K562 (cell line): Measurements from ENCODE around the gene PCCA. TPM values are rescaled to one million over a fixed set of nuclear protein-coding genes. Genes with fewer than 3 reads are reported as not detected.

Experiments used
- ATAC-seq: fragments of 200-7000 bp; cut with Tn5 transposase; 3 replicates; pipeline ENCODE4 v1.9.1; 2020; ENCODE audit warnings: moderate library complexity
- BruUV-seq: library from RNA; stranded (reverse); fragments of 400-500 nt; replicated peaks from 2 replicates; lab custom pipeline; 2021; lab: Mats Ljungman, UMichigan
- CTCF ChIA-PET: fragments of 300-600 bp; formaldehyde crosslinking; extraction: SDS; loops from one replicate; lab custom pipeline; 2021; ENCODE audit warnings: low intra/inter-chr PET ratio; lab: Yijun Ruan, JAX
- POLR2A ChIA-PET: fragments of 300-600, 350-650 bp; sonication (Branson Sonifier 250); formaldehyde crosslinking; extraction: SDS; loops from one replicate; lab custom pipeline; 2021; ENCODE audit warnings: antibody characterized with exemption, inconsistent platforms; lab: Yijun Ruan, JAX
- DNase-seq, 4 experiments: peaks; one replicate each; pipeline versions ENCODE4 v3.0.0 to v3.0.0-alpha.2; 2011 to 2018; ENCODE audit warnings: low spot score in 3 of 4, mixed read lengths in 3 of 4; ENCODE audit errors: extremely low read depth in 1 of 4
- FAIRE-seq: peaks from 2 replicates; lab custom pipeline; 2011; peaks lifted over from hg19 to GRCh38; lab: Jason Lieb, UNC
- H2AFZ ChIP-seq: 2 replicates; pipeline ENCODE4 v1.6.0; 2011; ENCODE audit warnings: low read depth, low read length, control low read depth, inconsistent platforms
- H3K27ac ChIP-seq: fragments of 200-600 bp; 3 replicates; pipeline ENCODE4 v1.8.0; 2011; ENCODE audit warnings: low read depth, mild to moderate bottlenecking, control low read depth, inconsistent platforms, low read length, moderate library complexity, mixed read lengths; ENCODE audit errors: extremely low read depth
- H3K27me3 ChIP-seq, 2 experiments: fragments of 300-600 bp in 1 of 2; 2 replicates in 1 of 2; 3 replicates in 1 of 2; pipeline versions ENCODE4 v1.6.0 to v1.8.0; 2011; ENCODE audit warnings: inconsistent platforms in 2 of 2, low read length in 2 of 2, mild to moderate bottlenecking in 1 of 2, mixed read lengths in 1 of 2, moderate library complexity in 1 of 2; ENCODE audit not compliant: control insufficient read depth in 2 of 2, insufficient read depth in 2 of 2
- H3K36me3 ChIP-seq: fragments of 300-600 bp; 3 replicates; pipeline ENCODE4 v1.8.0; 2011; ENCODE audit warnings: mild to moderate bottlenecking, low read length, inconsistent platforms; ENCODE audit not compliant: control insufficient read depth, insufficient read depth
- H3K4me1 ChIP-seq, 2 experiments: fragments of 200-600 bp in 1 of 2; replicated peaks in 1 of 2; 2 replicates in 1 of 2; 3 replicates in 1 of 2; pipeline versions ENCODE4 v1.5.1 to v1.8.0; 2011; ENCODE audit warnings: inconsistent platforms in 2 of 2, low read length in 2 of 2, mild to moderate bottlenecking in 1 of 2, mixed read lengths in 1 of 2, moderate library complexity in 1 of 2; ENCODE audit not compliant: control insufficient read depth in 2 of 2, insufficient read depth in 2 of 2
- H3K4me2 ChIP-seq: 2 replicates; pipeline ENCODE4 v1.6.1; 2011; ENCODE audit warnings: low read length, control low read depth, inconsistent platforms, mixed read lengths; ENCODE audit not compliant: insufficient read depth
- H3K4me3 ChIP-seq: fragments of 200-600 bp; sonication (generic), shearing (Covaris generic); 2 replicates; pipeline ENCODE4 v1.5.1; 2016; ENCODE audit warnings: control low read depth, inconsistent platforms
- H3K79me2 ChIP-seq: fragments of 200-600 bp; 3 replicates; pipeline ENCODE4 v1.8.0; 2011; ENCODE audit warnings: low read length, inconsistent platforms; ENCODE audit not compliant: control insufficient read depth, insufficient read depth
- H3K9ac ChIP-seq, 2 experiments: 2 replicates each; pipeline versions ENCODE4 v1.6.0 to v1.6.1; 2011; ENCODE audit warnings: low read depth in 2 of 2, low read length in 2 of 2, control low read depth in 1 of 2, inconsistent platforms in 1 of 2, mild to moderate bottlenecking in 1 of 2, mixed read lengths in 1 of 2; ENCODE audit not compliant: insufficient read depth in 1 of 2
- H3K9me1 ChIP-seq: one replicate; pipeline ENCODE4 v1.6.0; 2011; ENCODE audit warnings: inconsistent platforms, mild to moderate bottlenecking, low read length, moderate library complexity; ENCODE audit not compliant: control insufficient read depth, insufficient read depth
- H3K9me3 ChIP-seq: replicated peaks from 2 replicates; pipeline ENCODE4 v1.5.1; 2011; ENCODE audit warnings: low read depth, low read length, inconsistent platforms; ENCODE audit not compliant: control insufficient read depth, insufficient read depth
- H4K20me1 ChIP-seq: replicated peaks from 2 replicates; pipeline ENCODE4 v1.6.1; 2011; ENCODE audit warnings: low read length, inconsistent platforms, mixed read lengths; ENCODE audit not compliant: control insufficient read depth, insufficient read depth
- ETS2 ChIP-seq: IDR thresholded peaks from 2 replicates; pipeline ENCODE4 v1.6.1; 2016; ENCODE audit warnings: borderline replicate concordance, missing genetic modification characterization, mild to moderate bottlenecking, moderate library complexity, missing compliant biosample characterization; ENCODE audit not compliant: poor library complexity, severe bottlenecking
- ID3 ChIP-seq, 2 experiments: fragments of 250-450 bp in 1 of 2; fragments of 450-650 bp in 1 of 2; sonication (Bioruptor Pico) in 1 of 2; IDR thresholded peaks; 2 replicates each; pipeline versions ENCODE4 v1.6.1 to v1.8.0; 2016 to 2021; ENCODE audit warnings: mild to moderate bottlenecking in 2 of 2, moderate library complexity in 2 of 2, missing compliant biosample characterization in 1 of 2, missing genetic modification characterization in 1 of 2
- NFE2 ChIP-seq: IDR thresholded peaks from 2 replicates; pipeline ENCODE4 v1.6.1; 2014; ENCODE audit warnings: antibody characterized with exemption, low read depth
- POLR3G ChIP-seq: IDR thresholded peaks from 2 replicates; pipeline ENCODE4 v1.6.1; 2011; ENCODE audit not compliant: insufficient read length, insufficient replicate concordance; ENCODE audit errors: extremely low read depth
- RNF219 ChIP-seq: fragments of 250-450 bp; sonication (Bioruptor Pico); IDR thresholded peaks from 2 replicates; pipeline ENCODE4 v1.5.0; 2022; ENCODE audit warnings: mild to moderate bottlenecking
- SLC30A9 ChIP-seq: fragments of 250-450 bp; sonication (Bioruptor Pico); IDR thresholded peaks from 2 replicates; pipeline ENCODE4 v1.8.0; 2022; ENCODE audit warnings: mild to moderate bottlenecking, moderate library complexity
- SMARCA5 ChIP-seq: fragments of 450-650 bp; IDR thresholded peaks from 2 replicates; pipeline ENCODE4 v1.6.1; 2016
- SRSF3 ChIP-seq: fragments of 200-400 bp; formaldehyde crosslinking; IDR thresholded peaks from 2 replicates; pipeline ENCODE4 v1.6.1; 2016; ENCODE audit warnings: mild to moderate bottlenecking, low read length, moderate library complexity; ENCODE audit not compliant: insufficient read depth
- TCF3 ChIP-seq: sonication (generic); formaldehyde crosslinking; IDR thresholded peaks from 2 replicates; pipeline ENCODE4 v1.4.0; 2020; ENCODE audit warnings: mild to moderate bottlenecking, missing genetic modification reagents
- USF2 ChIP-seq: sonication (generic); formaldehyde crosslinking; IDR thresholded peaks from 2 replicates; pipeline ENCODE4 v1.5.0; 2020; ENCODE audit warnings: missing genetic modification reagents
- ZNF395 ChIP-seq: fragments of 200-800 bp; sonication (Bioruptor generic); IDR thresholded peaks from 2 replicates; pipeline ENCODE4 v1.6.1; 2017; ENCODE audit warnings: missing genetic modification characterization, missing compliant biosample characterization
- WGBS: fragments of 100-300 bp; shearing (Covaris generic); methylation state at CpG from one replicate; pipeline ENCODE4 v1.1.6; 2016; ENCODE audit warnings: low coverage, mixed read lengths; ENCODE audit not compliant: insufficient coverage; ENCODE audit errors: missing lambda C conversion rate; 5-methylcytosine and 5-hydroxymethylcytosine counted together
- in situ Hi-C: fragments of 300-500 bp; cut with MboI; formaldehyde crosslinking; loops from 4 replicates; pipeline ENCODE4 v1.15.0; 2018; ENCODE audit warnings: inconsistent platforms, mixed read lengths
- intact Hi-C: fragments of 100-400 bp; cut with micrococcal nuclease; formaldehyde crosslinking; loops from 2 replicates; pipeline ENCODE4 v1.14.2; 2022
- polyA plus RNA-seq, 8 experiments: library from polyadenylated mRNA; depleted of rRNA in 4 of 8; stranded (reverse) in 5 of 8; unstranded in 3 of 8; fragments of >200 nt; fragmentation: Nextera tagmentation in 2 of 8; fragmentation: Illumina TruSeq in 1 of 8; extraction: Ambion mirVana in 2 of 8; extraction: Trizol in 1 of 8; gene quantifications; 2 replicates each; pipeline versions ENCODE4 v1.2.1 to v1.2.3, GENCODE V29; 2011 to 2014; ENCODE audit warnings: inconsistent platforms in 1 of 8, missing spikeins in 1 of 8
- total RNA-seq, 7 experiments: library from RNA; depleted of rRNA in 6 of 7; stranded (reverse); fragments of >200 nt in 6 of 7; fragmentation: Illumina TruSeq in 2 of 7; extraction: Trizol in 2 of 7; gene quantifications; 2 replicates each; pipeline versions ENCODE4 v1.2.1 to v1.2.3, GENCODE V29; 2011 to 2021; ENCODE audit warnings: low replicate concordance in 1 of 7

Gene PCCA
- total and polyA plus RNA-seq, 9 of the 15 experiments (the other 6 are each of a cell fraction or from before 2014, with no cell fraction given) = 5.2 to 14.1 (median 9.7) TPM

- TF ChIP-seq ZNF395 (CRISPR knock-in tag) (no peak), USF2 (CRISPR knock-in tag) (no peak), TCF3 (CRISPR knock-in tag) (no peak), POLR3G (no peak), SLC30A9 (no peak), SMARCA5 (no peak), NFE2 (no peak)
These were observed 440.9 kb downstream of the PCCA start (continued) for GRCh38 chr13:100529666-100530377.

GRCh38 chr13:100530671-100531213 is 441.8 kb downstream of the PCCA start:
- no peak for DNase-seq
- BruUV-seq = no TSS peak
- no peak for TF ChIP-seq RNF219
- no peak for TF ChIP-seq ID3 (CRISPR knock-in tag; IDR thresholded peaks at IDR 0.05)
- no peak for TF ChIP-seq ID3 (tag; IDR thresholded peaks at IDR 0.05)
- TF ChIP-seq ETS2 (tag) = no peak
- TF ChIP-seq SRSF3 = no peak

More at GRCh38 chr13:100530671-100531213, 441.8 kb downstream of the PCCA start:
- no peaks in the 10 kb centered on the region for H4K20me1 ChIP-seq
- H3K9ac ChIP-seq = no peak overlapping the region
- no peaks in the 10 kb centered on the region for H3K79me2 ChIP-seq
- H3K36me3 ChIP-seq = no peaks in the 10 kb centered on the region
- ChIA-PET CTCF (no interaction called here), POLR2A (no interaction called here)
- FAIRE-seq = no peak
- H3K4me3 ChIP-seq = no peak overlapping the region
- H2AFZ ChIP-seq = no peak overlapping the region
- no peaks in the 10 kb centered on the region for H3K9me3 ChIP-seq
- no peak for ATAC-seq
- no peak overlapping the region for H3K4me2 ChIP-seq
- no peak overlapping the region for H3K27ac ChIP-seq
- intact Hi-C loops (no loop called here), in situ Hi-C loops (loop anchor here (25.0 kb wide), 1 partner anchor 868 kb away; no protein-coding TSS in a partner anchor)
- WGBS = 50% methylated on average over 7 of the region's 11 CpGs
- H3K9me1 ChIP-seq = no peaks in the 10 kb centered on the region
- H3K27me3 ChIP-seq = no peaks in the 10 kb centered on the region; a peak in 1 of 5 replicates
- H3K4me1 ChIP-seq = no peaks in the 10 kb centered on the region
